Epithelial cell of proximal tubule (primary cell): ENCODE measurements around the gene C7. TPM values are rescaled to one million over a fixed set of nuclear protein-coding genes. Genes with fewer than 3 reads are reported as not detected.

Source experiments
- DNase-seq: peaks from one replicate; pipeline ENCODE4 v3.0.0-alpha.2; 2011; ENCODE audit warnings: low read depth
- H3K4me3 ChIP-seq: 2 replicates; pipeline ENCODE4 v1.5.1; 2011; ENCODE audit warnings: low read depth, mild to moderate bottlenecking, low read length
- CTCF ChIP-seq: conservative IDR thresholded peaks from 2 replicates; pipeline ENCODE4 v1.5.1; 2012; ENCODE audit warnings: low read depth, mild to moderate bottlenecking, low read length
- total RNA-seq: library from RNA; depleted of rRNA; stranded (reverse); fragments of >200 nt; gene quantifications from 2 replicates; pipeline ENCODE4 v1.2.3, GENCODE V29; 2015

Gene C7
- total RNA-seq, 1 donor from 2014 or later = not detected

DNA sequence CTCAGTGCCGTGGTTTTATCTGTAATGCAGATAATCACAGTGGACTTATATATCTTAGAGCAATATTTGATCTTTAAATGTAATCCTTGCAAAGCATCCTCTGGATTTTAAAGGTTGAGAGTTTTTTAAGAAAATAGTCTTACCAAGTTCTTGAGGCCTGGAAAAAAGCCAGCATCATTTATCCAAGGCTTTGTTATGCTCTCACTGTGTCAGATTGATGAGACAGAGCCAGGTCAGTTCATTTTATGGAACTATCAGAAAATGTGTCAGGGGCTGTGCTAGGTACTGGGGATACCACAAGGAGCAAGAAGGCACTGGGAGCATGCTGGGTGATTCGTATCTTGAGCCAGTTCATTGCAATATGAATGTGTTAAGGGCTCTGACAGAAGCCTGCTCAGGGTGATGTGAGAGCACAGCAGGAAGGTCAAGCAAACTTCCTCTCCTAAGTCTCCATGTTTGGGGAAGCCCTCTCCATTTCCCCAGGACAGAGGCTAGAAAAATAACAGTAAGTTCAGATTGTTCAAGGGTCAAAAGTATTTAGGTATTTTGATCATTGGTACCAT is 19.7 kb downstream of the C7 start:
- TF ChIP-seq CTCF = no peak
- H3K4me3 ChIP-seq = no peak overlapping the region
- no peak for DNase-seq

- no peak overlapping the region for H3K4me3 ChIP-seq
- no peak for TF ChIP-seq CTCF
- DNase-seq = no peak
Observed at GRCh38 chr5:40932766-40933165, 23.5 kb downstream of the C7 start.

DNA sequence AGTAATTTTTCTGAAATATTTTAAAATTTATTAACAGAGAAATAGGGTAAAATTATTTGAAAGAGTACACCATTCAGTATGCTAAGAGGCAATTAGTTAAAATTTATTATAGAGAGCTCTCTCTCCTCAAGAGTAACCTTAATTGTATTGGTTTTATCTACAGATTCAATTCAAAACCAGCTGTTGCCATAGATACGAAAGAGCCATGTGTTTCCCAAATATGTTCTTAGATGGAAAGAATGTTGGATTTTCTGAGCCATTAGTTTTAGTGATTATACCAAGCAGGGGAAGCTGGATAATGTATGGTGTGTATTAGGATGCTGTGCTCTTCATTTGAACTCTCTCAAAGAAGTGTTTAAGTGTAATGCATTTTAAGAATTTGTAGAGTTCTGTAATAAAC is 27.8 kb downstream of the C7 start:
- no peak overlapping the region for H3K4me3 ChIP-seq
- no peak for DNase-seq
- TF ChIP-seq CTCF = no peak

GRCh38 chr5:40939753-40940152 is 30.5 kb downstream of the C7 start:
- no peak overlapping the region for H3K4me3 ChIP-seq
- TF ChIP-seq CTCF = no peak

GRCh38 chr5:40945111-40945510 is 35.8 kb downstream of the C7 start:
- DNase-seq = no peak
- TF ChIP-seq CTCF = no peak

More at GRCh38 chr5:40939753-40940152, 30.5 kb downstream of the C7 start:
- no peak for DNase-seq

DNA sequence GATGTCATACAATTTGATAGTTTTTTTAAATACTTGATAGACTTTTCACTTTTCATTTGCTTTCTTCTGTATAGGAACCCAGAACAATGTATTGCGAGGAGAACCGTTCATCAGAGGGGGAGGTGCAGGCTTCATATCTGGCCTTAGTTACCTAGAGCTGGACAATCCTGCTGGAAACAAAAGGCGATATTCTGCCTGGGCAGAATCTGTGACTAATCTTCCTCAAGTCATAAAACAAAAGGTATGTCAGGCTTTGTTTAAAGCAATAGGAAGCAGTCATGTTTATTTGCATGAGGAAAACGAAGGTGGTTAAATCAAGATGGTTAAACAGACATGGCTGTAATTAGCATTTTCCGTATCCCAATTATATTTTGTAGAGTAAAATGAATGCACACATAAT is 46.0 kb downstream of the C7 start:
- TF ChIP-seq CTCF = no peak
- no peak overlapping the region for H3K4me3 ChIP-seq
- DNase-seq = no peak

More at GRCh38 chr5:40945111-40945510, 35.8 kb downstream of the C7 start:
- no peak overlapping the region for H3K4me3 ChIP-seq

- no peak overlapping the region for H3K4me3 ChIP-seq
- no peak for TF ChIP-seq CTCF
- no peak for DNase-seq
Observed at GRCh38 chr5:40957048-40957447, 47.8 kb downstream of the C7 start.
